Activated CD4-positive, CD25-positive, alpha-beta regulatory T cell (primary cell): Measurements from ENCODE around the gene FAM53A.
"Not testable (repeated sequence)": the region's sequence is repeated elsewhere in the genome, so short reads cannot be mapped to it uniquely, and the experiment has no call there.

ENCODE experiments used
- DNase-seq, 4 experiments: peaks; one replicate each; lab custom pipeline; 2025; lab: John Stamatoyannopoulos, UW

Gene FAM53A

GRCh38 chr4:1607436-1608195 is 76.5 kb downstream of the FAM53A start:
- not testable (repeated sequence) for DNase-seq

GRCh38 chr4:1604706-1605205 is 79.4 kb downstream of the FAM53A start:
- DNase-seq = peak in 2 of 4 experiments; percentile 39 to 40

- no peak for DNase-seq
Observed at GRCh38 chr4:1604181-1604705, 79.9 kb downstream of the FAM53A start.

DNA sequence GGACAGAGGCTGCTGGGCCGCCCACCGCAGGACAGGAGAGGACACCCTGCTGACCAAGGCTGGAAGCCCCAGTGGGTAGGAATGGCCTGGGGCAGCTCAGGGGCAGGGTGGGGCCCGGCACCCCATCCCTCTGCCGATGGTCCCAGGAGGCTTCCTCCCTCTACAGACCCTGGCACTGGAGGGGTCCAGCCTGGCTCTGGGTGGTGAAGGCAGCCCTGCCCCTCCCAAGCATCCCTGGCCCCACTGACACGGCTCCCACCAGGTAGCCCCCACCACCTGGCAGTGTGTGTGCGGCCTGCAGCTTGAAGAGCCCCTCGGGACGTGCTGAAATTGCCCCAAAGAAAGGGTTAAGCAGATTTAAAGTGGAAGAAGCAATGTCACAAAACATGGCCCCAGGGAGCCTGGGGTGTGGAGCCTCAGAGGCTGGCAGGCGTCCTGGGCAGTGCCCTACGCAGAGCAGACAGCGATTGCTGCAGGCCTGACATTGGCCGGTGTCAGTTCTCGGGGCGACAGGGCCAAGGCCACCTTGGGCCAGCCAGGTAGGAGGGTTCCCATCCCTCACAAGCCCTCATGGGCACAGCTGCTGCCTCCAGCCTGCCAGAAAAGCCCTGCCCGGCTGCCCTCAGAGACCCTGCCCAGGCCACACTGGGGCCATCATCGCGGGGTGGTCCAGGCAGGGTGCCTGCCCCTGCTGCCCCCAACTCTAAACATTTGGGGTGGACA is 80.5 kb downstream of the FAM53A start:
- DNase-seq = no peak

DNA sequence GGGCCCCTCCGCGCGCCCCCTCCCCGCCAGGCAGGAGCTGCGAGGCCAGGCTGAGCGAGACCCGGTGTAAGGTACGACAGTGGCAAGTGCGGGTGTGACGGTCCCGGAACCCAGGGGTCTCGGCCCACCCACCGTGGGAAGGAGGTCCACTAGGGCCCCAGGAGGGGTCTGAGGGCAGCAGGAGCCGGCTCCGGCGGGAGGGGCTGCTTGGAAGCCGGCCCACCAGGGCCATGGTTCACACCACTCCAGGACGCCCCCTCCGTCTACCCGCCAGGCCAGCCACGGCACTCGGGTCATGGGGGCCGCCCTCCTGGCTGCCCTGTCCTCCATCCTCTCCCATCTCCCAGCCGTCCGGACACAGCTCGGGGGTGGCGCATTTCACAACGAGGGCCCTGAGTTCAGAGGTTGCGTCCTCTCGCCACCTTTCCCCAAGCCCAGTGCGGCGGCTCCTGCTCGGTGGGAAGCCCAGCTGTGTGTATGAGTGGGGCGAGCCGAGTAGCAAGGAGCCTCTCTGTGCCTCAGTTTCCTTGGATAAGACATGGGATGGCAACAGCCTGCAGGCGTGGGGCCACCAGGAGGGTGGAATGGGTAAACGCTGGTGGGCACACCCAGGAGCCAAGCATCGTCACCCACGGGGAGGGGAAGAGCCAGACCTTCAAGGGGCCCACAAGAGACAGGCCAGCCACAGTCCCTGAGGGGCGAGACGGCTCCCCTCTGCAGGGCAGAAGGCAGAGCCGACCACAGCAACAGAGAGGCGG is 81.3 kb downstream of the FAM53A start:
- DNase-seq = no peak

DNA sequence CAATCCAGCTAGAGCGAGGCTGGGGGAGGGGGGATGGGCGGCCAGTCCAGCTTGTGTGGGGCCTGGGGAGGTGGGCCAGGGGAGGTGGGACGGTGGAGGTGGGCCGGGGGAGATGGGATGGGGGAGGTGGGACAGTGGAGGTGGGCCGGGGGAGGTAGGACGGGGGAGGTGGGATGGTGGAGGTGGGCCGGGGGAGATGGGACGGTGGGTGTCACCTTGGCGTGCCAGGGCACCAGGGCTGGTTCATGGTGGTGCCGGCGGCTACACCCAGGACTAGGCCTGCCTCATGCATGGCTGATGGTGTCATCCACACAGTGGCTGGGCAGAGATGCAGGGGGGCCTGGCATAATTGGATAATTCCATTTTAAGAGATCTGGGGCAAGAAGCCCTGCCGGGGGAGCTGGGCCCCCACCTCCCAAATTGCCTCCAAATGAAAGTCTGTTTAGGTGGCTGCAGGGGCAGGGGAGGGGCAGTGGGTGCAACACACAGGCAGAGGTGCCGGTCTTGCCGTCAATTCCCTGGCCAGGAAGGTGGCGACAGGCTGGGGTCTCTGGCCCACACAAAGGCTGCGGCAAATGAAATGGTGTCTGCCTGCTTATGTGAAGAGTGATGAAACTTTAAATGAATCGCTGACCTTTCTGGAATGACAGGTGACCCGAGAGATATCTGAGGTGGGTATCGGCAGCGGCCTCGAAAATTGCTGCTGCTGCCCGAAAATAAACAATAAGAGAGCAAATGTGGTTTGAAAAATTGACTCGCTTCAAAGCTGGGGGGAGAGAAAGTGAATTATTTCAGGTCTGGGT is 82.1 kb downstream of the FAM53A start:
- DNase-seq = no peak

DNA sequence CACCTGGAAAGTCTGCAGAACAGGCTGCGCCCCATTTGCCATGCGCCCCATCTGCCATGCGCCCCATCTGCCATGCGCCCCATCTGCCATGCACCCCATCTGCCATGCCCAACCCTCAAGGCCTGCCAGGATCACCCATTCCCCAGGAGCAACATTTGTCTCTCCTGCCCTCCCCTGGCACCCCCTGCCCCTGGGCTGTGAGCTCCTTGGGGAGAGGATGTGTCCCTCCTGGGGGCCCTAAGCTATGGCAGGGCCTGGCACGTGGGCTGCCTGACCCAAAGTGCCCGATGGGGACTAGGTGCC is 82.6 kb downstream of the FAM53A start:
- DNase-seq = no peak

- no peak for DNase-seq
Observed at GRCh38 chr4:1600811-1601532, 83.1 kb downstream of the FAM53A start.

- no peak for DNase-seq
Observed at GRCh38 chr4:1600211-1600780, 83.8 kb downstream of the FAM53A start.

DNA sequence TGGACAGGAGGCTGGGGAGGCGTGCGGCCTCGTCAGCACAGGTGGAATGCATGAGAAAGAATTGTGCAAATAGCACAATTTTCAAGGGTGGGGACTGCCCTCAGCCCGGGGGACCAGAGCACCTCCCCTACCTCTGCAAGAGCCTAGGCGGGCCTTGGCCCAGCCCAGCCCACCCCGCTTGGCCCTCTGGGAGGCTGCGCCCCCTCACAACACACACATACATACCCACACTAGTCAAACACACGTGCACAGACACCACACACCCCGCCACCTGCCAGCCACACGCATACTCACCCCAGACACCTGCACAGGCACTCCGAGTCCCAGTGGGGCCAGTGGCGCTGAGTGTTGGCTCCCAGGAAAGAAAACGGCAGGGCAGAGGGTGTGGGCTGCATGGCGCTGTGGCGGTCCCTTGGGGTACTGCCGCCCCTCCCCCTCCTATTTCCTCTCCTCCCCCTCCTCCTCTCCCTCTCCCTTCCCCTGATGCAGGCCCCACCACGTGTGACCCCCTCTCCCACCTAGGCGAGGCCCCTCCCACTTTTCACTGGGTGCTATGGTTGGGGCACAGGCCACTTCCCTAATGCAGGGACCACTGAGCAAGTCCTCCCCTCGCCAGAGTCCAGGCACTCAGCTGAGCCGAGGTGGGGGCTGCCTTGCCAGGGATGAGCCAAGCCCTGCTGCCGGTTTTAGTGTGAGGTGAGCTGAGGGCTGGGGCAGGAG is 84.5 kb downstream of the FAM53A start:
- no peak for DNase-seq

GRCh38 chr4:1599026-1599481 is 85.1 kb downstream of the FAM53A start:
- DNase-seq = no peak

GRCh38 chr4:1598206-1599025 is 85.7 kb downstream of the FAM53A start:
- DNase-seq = no peak

DNA sequence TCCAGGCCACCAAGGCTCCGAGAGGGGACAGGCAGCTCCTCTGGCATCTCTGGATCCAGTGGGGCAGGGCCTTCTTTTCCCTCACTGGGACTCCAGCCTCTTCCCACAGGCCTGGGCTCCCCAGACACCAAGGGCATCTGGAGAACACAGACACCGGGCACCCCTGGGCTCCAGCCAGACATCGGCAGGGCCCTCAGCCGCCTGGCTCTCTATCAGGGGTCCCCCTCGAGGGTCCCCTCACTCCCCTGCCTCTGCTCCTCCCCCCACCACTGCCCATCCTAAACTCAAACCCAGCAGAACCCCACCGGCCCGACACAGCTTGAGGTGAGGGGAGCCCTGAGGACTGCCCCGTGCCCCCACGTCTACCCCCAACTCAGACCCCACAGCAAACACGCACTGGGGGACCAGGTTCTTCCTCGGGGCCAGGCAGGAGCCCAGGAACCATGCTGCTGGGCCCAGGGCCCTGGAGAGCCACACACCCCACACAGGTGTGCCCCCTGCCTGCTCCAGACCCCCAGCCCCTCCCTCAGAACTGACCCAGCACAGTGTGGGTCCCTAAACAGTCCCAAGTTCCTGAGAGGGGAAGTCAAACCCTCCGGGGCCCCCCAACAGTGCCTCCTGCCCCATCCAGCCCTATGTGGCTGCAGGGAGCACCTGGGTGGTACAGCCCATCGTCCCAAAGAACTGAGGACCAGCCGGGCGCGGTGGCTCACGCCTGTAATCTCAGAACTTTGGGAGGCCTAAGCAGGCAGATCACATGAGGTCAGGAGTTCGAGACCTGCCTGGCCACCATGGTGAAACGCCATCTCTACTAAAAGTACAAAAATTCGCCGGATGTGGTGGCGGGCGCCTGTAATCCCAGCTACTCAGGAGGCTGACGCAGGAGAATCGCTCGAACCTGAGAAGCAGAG is 86.8 kb downstream of the FAM53A start:
- no peak for DNase-seq

DNA sequence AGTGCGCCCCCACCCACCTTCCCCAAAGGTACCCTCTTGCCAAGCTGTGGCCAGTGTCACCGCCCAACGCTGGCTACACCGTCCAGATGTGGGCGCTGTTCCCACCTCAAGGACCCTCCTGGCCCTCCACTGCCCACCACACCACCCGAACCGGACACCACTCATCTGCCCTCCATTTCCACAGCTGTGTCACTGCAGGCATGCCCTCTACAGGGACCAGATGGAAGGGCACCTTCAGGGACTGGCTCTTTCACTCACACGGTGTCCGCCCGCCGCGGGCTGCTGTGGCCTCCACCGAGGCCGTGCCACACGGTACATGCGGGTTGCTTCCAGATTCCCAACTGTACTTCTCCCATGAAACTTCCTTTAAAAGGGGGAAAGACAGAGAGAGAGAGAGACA is 87.7 kb downstream of the FAM53A start:
- no peak for DNase-seq

DNA sequence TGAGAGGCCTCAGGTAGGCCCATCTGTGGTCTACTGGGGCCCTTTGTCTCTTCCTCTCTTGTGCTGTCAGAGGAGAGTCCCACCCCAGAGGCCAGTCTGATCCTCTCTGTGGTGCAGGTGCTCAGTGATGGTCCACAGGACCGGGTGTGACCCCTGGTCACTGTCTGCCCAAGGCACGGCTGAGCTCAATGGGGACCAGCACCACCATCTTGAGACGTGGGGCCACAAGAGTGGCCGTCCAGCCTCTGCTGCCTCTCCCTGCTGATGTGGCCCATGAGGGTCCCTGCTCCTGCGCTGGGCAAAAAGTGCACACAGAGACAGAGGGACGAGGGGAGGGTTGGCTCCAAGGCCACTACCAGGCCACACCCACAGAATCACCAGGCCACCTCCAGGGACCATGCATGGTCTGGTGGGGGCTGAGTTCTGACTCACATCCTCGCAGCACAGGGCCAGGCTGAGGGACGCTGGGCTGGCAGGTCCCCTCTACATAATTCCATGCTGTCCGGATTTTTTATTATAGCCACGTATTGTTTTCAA is 88.3 kb downstream of the FAM53A start:
- DNase-seq = no peak

DNA sequence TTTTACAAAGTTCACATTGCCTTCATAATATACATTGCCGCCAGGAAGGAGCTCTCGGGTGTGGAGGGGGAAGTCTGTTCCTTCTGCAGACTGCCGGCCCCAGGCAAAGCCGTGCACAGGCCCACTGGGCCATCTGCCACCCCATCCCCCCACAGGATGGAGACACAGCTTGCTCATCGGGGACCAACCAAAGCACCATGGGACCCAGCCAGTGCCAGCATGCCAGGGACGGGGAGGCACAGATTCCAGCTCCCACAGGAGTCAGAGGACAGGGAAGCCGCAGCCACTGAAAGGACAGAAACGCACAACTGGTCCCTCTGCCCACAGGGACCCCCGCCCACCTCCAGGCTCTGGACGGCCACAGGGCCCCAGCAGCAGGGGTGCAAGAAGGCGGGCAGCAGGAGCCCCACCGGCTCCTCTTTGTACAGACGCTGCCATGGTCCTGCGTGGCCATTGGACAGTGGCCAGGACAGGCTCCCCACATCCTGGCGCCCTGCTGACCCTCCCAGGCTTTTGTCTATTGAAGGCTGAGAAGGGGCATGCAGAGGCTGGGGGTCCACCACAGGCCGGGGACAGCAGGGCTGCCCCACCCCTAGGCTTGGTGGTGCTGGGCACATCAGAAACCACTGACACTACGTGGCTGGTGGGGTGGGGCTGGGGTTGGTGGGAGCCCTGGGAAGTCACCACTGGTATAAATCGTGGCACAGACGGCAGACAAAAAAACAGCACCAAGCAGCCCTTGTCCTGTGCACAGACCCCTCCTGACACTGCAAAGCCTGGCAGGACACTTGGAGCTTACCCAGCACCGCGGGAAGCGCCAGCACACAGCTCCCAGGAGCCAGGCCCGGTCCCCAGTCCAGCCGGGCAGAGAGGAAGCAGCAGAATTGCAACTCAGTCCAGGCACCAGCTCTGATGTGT is 89.0 kb downstream of the FAM53A start:
- DNase-seq = no peak
